Measurements from ENCODE around the gene VPS4A. TPM values are rescaled to one million over a fixed set of nuclear protein-coding genes. Genes with fewer than 3 reads are reported as not detected.
"Not testable (repeated sequence)": the region's sequence is repeated elsewhere in the genome, so short reads cannot be mapped to it uniquely, and the experiment has no call there.

VPS4A gene
- 35.8 and 35.9 TPM in 2 replicates for total RNA-seq

GRCh38 chr16:69310653-69311532 is at the start of gene VPS4A:
Gene VPS4A (plus strand): TSS chr16:69311350. CDS start chr16:69311512, 162 bp downstream.
- intact Hi-C loops (cut with micrococcal nuclease), result loop anchor here (1.0 kb wide), 4 partner anchors 19 to 124 kb away; partner anchors contain the start of genes COG8, CYB5B, NIP7 and PDF

GRCh38 chr16:69266334-69267063 is 44.7 kb upstream of the VPS4A start:
- intact Hi-C loops (cut with micrococcal nuclease), result no loop called here

DNA sequence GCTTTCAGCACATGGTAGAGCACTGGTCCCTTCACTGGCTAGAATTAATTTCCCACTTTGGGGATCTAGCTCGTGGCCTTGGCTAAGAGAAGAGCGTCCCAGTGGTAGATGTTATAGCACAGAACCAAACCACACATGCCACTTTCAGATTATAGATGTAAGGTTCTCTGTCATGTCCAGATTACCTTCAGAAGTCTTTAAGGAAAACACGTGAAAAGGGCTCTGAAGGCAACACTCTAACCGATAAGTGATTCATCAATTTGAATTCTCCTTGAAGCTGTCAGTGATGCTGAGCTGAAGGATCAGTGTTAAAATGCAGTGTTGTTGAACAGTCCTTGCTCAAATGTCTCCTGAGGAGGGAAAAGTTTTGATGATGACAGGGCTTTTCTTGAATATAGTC is 43.5 kb upstream of the VPS4A start:
- intact Hi-C loops (cut with micrococcal nuclease), result no loop called here

DNA sequence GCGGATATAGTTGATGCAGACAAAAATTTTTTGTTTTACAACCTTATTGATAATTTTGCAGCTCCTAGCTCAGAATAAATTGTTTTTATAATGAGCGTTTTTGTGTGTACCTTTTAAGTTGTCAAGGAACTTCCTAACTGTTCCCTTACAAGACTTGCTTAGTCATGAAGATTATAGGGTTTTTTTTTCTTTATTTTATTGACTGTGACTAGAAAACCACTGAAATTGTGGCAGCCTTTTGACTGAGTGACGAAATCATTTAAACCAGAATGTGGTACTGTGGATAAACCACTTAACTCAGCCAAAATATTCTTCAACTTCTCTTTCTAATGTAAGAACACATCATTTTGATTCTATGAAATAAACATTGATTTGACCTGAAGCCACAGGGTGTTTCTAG is 40.8 kb upstream of the VPS4A start:
- intact Hi-C loops (cut with micrococcal nuclease), result no loop called here

DNA sequence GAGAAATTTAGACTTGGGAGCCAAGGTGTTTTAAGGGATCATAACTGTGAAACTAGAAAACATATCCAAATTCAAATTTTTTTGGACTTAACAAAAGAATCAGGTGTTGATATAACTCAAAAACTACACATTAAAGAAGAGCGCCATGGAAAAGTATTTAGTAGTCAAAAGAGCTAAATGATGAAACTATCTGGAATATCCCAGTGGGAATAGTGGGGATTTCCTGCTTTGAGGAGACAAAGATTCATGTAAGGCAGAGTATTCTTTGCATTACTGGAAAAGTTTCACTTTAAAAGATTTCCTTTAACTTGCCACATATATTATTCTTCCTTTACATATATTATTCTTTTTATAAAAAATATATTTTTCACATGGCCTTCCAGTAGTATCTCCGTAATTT is 40.3 kb upstream of the VPS4A start:
- intact Hi-C loops (cut with micrococcal nuclease), result no loop called here

DNA sequence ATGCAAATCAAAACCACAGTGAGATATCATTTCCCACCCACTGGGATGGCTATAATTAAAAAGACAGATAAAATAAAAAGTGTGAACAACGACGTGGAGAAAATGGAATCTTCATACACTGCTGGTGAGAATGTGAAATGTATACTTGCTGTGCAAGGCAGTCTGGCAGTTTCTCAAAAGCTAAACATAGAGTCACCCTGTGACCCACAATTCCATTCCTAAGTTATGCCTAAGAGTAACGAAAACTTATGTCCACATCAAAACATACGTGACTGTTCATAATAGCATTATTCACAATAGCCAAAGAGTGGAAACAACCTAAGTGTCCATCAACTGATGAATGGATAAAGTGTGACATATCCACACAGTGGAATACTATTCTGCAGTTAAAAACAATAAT is 38.1 kb upstream of the VPS4A start:
- intact Hi-C loops (cut with micrococcal nuclease), result no loop called here

GRCh38 chr16:69274699-69275235 is 36.4 kb upstream of the VPS4A start:
- intact Hi-C loops (cut with micrococcal nuclease), result no loop called here

DNA sequence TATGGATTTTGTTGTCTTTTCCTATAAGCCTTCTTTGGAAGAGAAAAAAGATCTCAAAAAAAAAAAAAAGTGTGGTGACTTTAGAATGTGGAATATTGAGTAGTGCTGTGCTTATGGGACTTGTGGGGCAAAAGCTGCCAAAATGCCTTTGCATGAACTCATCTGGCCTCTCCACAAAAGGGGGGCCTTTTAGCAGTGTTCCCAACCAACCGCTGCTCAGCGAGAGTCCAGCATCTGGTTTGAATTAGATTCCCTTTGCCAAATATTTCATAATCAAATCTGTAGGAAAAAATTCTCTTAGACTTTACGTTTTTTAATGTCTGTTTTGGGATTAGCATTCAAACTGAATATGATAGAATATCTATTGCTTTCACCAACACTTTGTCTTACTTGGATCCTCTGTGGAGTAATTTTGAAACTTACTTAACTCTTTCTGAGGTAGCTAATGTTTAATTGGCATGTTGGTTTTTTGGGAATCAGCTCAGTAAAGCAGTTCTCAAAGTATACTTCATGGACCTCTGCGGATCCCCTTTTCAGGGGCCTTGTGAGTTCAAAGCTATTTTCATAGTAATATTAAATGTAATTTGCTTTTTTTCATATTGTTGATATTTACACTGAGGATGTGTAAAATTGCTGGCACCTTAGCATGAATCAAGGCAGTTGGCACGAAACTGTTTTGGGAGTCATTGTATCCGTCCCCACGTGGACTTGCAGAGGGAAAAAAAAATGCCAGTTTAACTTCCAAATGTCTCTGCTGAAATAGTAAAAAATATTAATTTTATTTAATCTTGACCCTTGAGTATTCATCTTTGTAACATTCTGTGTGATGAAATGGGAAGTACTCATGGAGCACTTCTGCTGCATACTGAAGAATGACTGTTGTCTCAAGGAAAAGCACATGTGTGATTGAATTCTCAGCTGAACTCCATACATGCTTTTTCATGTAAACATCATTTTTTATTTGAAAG is 34.7 kb upstream of the VPS4A start:
- intact Hi-C loops (cut with micrococcal nuclease), result no loop called here

GRCh38 chr16:69277413-69277812 is 33.7 kb upstream of the VPS4A start:
- intact Hi-C loops (cut with micrococcal nuclease), result no loop called here

- intact Hi-C loops (cut with micrococcal nuclease), result no loop called here
These were observed 27.3 kb upstream of the VPS4A start for GRCh38 chr16:69283851-69284250.

DNA sequence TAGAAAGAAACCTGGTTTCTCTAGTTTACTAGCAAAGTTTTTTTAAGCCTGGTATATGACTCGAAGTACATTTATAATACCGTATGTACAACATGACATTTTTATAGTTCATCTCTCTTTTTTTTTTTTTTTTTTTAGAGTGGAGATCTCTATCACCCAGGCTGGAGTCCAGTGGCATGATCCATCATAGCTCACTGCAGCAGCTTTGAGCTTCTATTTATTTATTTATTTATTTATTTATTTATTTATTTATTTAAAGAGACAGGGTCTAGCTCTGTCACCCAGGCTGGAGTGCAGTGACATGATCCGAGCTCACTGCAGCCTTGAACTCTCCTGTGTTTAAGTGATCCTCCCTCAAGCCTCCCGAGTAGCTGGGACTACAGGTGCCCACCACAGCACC is 25.9 kb upstream of the VPS4A start:
- intact Hi-C loops (cut with micrococcal nuclease), result no loop called here

GRCh38 chr16:69286941-69287713 is 24.0 kb upstream of the VPS4A start:
- intact Hi-C loops (cut with micrococcal nuclease), result loop anchor here (1.0 kb wide), 1 partner anchor 137 kb away; no protein-coding TSS in a partner anchor

- intact Hi-C loops (cut with micrococcal nuclease), result not testable (repeated sequence)
These were observed 19.5 kb upstream of the VPS4A start for GRCh38 chr16:69291657-69292056.

- intact Hi-C loops (cut with micrococcal nuclease), result no loop called here
These were observed 17.7 kb upstream of the VPS4A start for GRCh38 chr16:69293401-69293800.

GRCh38 chr16:69294051-69294450 is 17.1 kb upstream of the VPS4A start:
- intact Hi-C loops (cut with micrococcal nuclease), result no loop called here

DNA sequence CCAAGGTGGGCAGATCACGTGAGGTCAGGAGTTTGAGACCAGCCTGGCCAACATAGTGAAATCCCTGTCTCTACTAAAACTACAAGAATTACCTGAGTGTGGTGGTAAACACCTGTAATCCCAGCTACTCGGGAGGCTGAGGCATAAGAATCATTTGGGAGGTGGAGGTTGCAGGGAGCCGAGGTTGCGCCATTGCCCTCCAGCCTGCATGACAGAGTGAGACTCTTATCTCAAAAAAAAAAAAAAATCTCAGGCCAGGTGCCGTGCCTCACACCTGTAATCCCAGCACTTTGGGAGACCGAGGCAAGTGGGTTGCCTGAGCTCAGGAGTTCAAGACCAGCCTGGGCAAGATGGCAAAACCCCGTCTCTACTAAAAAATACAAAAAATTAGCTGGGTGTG is 14.4 kb upstream of the VPS4A start:
- intact Hi-C loops (cut with micrococcal nuclease), result not testable (repeated sequence)

- intact Hi-C loops (cut with micrococcal nuclease), result no loop called here
These were observed 12.9 kb upstream of the VPS4A start for GRCh38 chr16:69298261-69298660.

GRCh38 chr16:69301187-69301586 is 10.0 kb upstream of the VPS4A start:
- intact Hi-C loops (cut with micrococcal nuclease), result no loop called here

DNA sequence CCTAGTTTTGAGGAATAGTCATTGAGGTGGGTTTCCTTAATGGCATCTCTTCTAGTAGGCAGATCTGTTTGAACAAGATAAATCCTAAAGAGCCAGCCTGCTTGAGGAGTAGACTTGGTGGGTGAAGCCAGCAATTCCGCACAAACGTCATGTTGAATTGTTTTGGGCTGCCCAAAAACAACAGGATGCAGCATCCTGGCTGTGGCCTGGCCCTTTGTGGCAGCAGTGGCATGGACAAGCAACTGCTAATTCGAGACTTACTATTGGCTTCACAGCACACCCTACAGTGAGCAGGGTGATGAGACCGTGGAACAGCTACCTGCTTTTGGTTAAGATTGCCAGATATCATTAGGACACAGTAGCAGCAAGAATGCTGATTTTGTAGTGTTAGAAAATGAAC is 9.3 kb upstream of the VPS4A start:
- intact Hi-C loops (cut with micrococcal nuclease), result no loop called here

DNA sequence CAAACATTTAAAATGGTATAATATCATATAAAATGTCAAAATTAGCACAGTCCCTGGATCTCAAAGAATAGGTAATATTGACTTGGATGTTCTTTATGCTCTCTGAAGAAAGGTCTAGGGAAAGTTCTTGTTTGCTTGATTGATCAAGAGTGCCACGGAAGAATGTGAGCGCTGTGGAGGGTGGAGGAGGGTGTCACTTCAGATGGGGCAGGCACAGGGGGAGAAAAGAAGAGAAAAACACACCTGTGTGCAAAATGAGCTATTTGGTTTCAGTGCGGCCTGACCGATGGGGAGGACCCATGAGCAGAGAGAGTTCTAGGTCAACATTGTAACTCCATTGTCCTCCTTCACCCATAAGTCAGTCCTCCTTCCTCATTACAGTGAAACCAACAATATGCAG is 8.8 kb upstream of the VPS4A start:
- intact Hi-C loops (cut with micrococcal nuclease), result no loop called here
